Measurements from ENCODE around the gene NDFIP1. TPM values are rescaled to one million over a fixed set of nuclear protein-coding genes. Genes with fewer than 3 reads are reported as not detected.

Gene NDFIP1
- total RNA-seq, 1 experiment from 2014 or later = 26.6 TPM

GRCh38 chr5:142176255-142176654 lies 67.7 kb downstream of the NDFIP1 start:
- no peak for DNase-seq
- Histone ChIP-seq H2BK15ac (ENCODE audit: low read depth, low read length) (no peak overlapping the region), H4K91ac (ENCODE audit: insufficient read length, low read depth, low read length) (no peak overlapping the region), H3K27ac (ENCODE audit: insufficient read length, low read depth, low read length) (no peak overlapping the region), H4K8ac (replicated peaks; ENCODE audit: insufficient read length, low read depth, low read length) (no peak overlapping the region), H3K4ac (ENCODE audit: low read depth, low read length) (no peak overlapping the region), H2BK120ac (ENCODE audit: low read depth, low read length, poor library complexity, severe bottlenecking) (no peak overlapping the region), H3K18ac (ENCODE audit: insufficient read length, low read depth, low read length) (no peak overlapping the region), H2BK20ac (ENCODE audit: low read depth, low read length, poor library complexity, severe bottlenecking) (no peak overlapping the region), H3K9ac (ENCODE audit: extremely low read depth, insufficient read length, low read length) (no peak overlapping the region), H3K14ac (ENCODE audit: insufficient read depth, low read length) (no peak overlapping the region), H2BK5ac (ENCODE audit: insufficient read length, low read length) (no peak overlapping the region), H2AFZ (ENCODE audit: low read length) (no peak overlapping the region), H3K23me2 (ENCODE audit: insufficient read length, low read depth, low read length, poor library complexity, severe bottlenecking) (no peaks in the 10 kb centered on the region), H3T11ph (ENCODE audit: low read length) (no peak overlapping the region), H3K9me3 (ENCODE audit: control insufficient read depth, low read depth, low read length) (no peaks in the 10 kb centered on the region), H3K79me2 (ENCODE audit: insufficient read depth, low read length) (no peaks in the 10 kb centered on the region), H3K23ac (ENCODE audit: insufficient read length, low read depth, low read length) (no peak overlapping the region), H3K27me3 (ENCODE audit: insufficient read depth, low read length) (no peaks in the 10 kb centered on the region), H3K4me2 (ENCODE audit: insufficient read depth, insufficient read length, low read length) (no peak overlapping the region), H4K5ac (ENCODE audit: insufficient read length, low read depth, low read length) (no peak overlapping the region), H4K20me1 (ENCODE audit: control insufficient read depth, insufficient read depth, insufficient read length) (no peaks in the 10 kb centered on the region), H3K4me1 (ENCODE audit: insufficient read depth, low read length) (peaks cover 5% of the 10 kb centered on the region; the same call in 1 of the 2 replicates), H3K56ac (ENCODE audit: insufficient read length, low read depth, low read length) (no peak overlapping the region), H2AK5ac (ENCODE audit: insufficient read length, low read length) (no peak overlapping the region), H3K79me1 (ENCODE audit: insufficient read depth, low read depth, low read length, poor library complexity, severe bottlenecking) (no peaks in the 10 kb centered on the region), H2BK12ac (ENCODE audit: insufficient read length, low read depth, low read length) (no peak overlapping the region)
- no peak for TF ChIP-seq CTCF (conservative IDR thresholded peaks at IDR 0.05)
- Mint-ChIP-seq H3K4me3 (no peak overlapping the region), H3K4me1 (peaks cover 19 to 22% of the 10 kb centered on the region in 2 experiments), H3K36me3 (ENCODE audit: insufficient read depth in 1 of 3, low read depth in 3 of 3) (peaks cover 2 to 4% (median 2%) of the 10 kb centered on the region in 3 experiments; a peak in 4 of 7 replicates), H3K27ac (no peak overlapping the region), H3K9me3 (peaks cover 0 to 3% of the 10 kb centered on the region in 2 experiments; a peak in 3 of 5 replicates), H3K27me3 (ENCODE audit: low read depth) (no peaks in the 10 kb centered on the region)
- no CpG with 5 or more reads among the region's 2 CpGs for WGBS (ENCODE audit: extremely low coverage, insufficient read length, low lambda C conversion rate)

Data from H9 (cell line).